NCI-H345 treated with DMSO at 0.1 percent for 48 hours (cell line): ENCODE measurements around the gene NISCH.

Experiments
- DNase-seq: peaks from one replicate; lab custom pipeline; 2025; ENCODE audit not compliant: unreplicated experiment; lab: John Stamatoyannopoulos, UW

Gene NISCH

GRCh38 chr3:52512105-52512504 lies 56.7 kb downstream of the NISCH start:
- no peak for DNase-seq

DNA sequence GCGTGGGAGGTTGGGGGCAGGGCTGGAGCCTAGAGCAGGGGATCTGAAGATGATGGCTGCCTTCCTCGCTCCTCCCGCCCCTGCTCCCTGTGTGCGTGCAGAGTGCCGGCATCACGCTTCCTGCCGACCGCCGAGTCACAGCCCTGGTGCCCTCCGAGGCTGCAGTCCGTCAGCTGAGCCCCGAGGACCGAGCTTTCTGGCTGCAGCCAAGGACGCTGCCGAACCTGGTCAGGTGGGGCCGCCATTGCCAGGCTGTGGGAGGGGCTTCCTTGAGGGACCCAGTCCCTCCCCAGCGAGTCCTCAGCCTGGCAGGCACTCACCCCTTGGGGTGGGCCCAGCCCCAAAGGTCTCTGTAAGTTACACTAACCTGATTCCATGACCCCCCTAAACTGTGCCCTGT lies 57.3 kb downstream of the NISCH start:
- no peak for DNase-seq

- DNase-seq, result no peak
Observed at GRCh38 chr3:52513281-52513680, 57.9 kb downstream of the NISCH start.

DNA sequence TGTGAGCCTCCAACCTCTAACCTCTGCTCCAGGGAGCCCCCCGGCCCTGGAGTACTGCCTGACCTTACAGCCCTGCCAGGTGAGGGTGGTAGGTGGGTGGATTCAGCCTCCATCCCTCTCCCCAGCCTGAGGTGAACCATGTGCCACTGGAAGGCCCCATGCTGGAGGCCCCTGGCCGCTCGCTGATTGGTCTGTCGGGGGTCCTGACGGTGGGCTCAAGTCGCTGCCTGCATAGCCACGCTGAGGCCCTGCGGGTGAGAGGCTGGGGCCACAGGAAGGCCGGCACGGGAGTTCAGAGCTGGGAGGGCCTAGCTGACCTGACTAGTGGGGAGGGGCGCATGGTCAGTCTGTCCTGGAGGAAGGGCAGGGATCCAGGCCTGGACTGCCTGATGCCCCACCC lies 59.2 kb downstream of the NISCH start:
- DNase-seq, result no peak

GRCh38 chr3:52515192-52515591 lies 59.8 kb downstream of the NISCH start:
- no peak for DNase-seq

DNA sequence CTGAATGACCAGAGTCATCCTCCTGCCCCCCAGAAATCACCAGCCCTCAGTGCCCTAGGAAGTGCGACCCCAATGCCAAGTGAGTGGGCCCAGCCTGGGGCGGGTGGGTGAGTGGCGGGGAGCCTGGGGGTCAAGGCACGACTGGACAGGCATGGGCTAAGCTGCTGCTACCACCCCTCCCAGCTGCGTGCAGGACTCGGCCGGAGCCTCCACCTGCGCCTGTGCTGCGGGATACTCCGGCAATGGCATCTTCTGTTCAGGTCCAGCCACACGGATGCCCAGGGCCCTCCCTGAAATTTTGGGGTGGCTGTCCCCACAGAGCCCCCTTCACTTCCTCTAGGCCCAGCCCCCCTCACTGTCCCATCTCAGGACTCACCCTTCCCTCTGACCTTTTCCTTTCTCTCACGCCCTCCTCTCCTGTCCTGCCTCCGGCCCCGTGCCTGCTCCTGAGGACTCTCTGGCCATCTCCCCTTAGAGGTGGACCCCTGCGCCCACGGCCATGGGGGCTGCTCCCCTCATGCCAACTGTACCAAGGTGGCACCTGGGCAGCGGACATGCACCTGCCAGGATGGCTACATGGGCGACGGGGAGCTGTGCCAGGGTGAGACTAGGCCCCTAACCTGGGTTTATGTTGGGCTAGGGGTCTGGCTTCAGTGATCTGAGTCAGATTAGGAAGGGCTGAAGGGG lies 61.2 kb downstream of the NISCH start:
- DNase-seq, result no peak

DNA sequence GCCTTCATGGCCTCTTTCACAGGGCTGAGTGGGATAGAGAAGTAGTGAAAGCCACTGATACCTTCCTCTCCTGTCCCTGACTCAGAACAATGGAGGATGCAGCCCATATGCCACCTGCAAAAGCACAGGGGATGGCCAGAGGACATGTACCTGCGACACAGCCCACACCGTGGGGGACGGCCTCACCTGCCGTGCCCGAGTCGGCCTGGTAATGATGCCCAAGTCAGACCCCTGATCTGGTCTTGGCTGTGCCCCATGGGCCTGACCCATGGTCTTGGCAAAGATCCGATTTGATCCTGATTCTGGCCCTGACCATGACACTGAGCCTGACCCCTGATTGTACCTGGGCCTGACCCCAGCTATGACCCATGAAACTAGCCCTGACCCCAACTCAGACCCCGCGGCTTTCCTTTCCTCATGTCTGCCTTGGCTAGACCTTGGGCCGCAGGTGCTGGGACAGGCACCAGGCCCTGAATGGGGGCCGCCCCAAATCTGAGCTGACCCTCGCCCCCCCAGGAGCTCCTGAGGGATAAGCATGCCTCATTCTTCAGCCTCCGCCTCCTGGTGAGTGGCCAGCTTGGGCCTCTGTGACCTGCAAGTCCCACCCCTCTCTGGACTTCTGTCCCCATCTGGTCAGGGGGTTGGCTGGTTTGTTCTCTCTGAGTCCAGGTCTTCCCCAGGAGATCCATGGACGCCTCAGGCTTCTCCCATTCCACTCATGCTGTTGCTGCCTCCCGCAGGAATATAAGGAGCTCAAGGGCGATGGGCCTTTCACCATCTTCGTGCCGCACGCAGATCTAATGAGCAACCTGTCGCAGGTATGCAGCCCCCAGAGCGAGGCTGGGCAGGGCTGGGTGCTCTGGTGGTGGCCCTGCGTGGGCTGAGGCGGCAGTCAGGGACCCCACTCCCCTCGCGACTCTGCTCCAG lies 62.7 kb downstream of the NISCH start:
- DNase-seq, result no peak

DNA sequence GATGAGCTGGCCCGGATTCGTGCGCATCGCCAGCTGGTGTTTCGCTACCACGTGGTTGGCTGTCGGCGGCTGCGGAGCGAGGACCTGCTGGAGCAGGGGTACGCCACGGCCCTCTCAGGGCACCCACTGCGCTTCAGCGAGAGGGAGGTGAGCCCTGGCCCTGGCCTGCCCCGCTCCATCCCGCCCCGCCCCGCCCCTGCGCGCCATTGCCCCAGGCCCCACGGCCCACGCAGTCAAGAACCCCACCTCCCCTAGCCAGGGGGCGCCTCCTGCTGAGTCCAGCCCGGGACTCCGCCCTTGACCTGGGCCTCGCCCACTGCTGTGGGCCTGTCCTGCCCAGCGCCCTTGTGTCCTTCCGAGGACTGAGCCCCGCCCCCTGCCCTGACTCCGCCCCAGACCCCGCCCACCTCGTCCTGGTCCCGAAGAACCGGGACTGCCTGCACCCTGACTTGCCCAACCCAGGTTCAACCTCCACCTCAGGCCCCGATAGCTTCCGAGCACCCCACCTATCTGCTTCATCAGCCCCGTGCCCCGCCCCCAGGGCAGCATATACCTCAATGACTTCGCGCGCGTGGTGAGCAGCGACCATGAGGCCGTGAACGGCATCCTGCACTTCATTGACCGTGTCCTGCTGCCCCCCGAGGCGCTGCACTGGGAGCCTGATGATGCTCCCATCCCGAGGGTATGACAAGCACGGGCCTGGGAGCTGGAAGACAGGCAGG lies 63.5 kb downstream of the NISCH start:
- no peak for DNase-seq

DNA sequence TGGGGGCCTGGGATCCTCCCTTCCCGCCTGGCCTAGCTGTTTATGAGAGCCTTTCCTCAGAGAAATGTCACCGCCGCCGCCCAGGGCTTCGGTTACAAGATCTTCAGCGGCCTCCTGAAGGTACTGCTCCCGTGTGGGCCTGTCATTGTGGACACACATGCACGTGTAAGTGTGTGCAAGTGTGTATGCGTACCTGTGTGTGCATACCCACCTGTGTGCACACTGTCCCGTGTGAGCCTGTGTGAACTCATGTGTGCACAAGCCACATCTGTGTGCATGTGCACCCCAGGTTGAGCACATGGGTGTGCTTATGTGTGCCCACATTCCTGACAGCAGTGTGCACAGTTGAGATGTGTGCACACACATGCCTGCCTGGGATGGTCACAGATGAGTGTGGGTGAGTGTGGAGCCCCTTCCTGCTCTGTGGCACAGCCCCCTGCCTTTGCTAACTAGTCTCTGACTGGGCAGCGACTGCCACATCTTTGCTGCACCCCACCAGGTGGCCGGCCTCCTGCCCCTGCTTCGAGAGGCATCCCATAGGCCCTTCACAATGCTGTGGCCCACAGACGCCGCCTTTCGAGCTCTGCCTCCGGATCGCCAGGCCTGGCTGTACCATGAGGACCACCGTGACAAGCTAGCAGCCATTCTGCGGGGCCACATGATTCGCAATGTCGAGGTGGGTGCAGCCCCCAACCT lies 64.2 kb downstream of the NISCH start:
- no peak for DNase-seq

DNA sequence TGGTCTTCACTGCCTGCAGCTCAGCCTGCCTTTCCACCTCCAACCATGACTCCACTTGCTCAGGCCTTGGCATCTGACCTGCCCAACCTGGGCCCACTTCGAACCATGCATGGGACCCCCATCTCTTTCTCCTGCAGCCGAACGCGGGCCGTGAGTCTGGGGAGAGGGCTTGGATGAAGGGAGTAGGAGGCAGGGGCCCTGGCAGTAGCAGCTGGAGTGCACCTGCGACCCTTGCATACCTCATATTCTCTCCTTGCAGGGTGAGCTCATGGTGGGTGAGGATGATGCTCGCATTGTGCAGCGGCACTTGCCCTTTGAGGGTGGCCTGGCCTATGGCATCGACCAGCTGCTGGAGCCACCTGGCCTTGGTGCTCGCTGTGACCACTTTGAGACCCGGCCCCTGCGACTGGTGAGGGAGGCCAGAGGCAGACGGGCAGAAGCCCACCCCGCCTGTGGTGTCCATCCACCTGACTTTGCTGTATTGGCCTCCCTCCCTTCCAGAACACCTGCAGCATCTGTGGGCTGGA lies 64.8 kb downstream of the NISCH start:
- DNase-seq, result no peak

GRCh38 chr3:52520716-52521487 lies 65.5 kb downstream of the NISCH start:
- no peak for DNase-seq

DNA sequence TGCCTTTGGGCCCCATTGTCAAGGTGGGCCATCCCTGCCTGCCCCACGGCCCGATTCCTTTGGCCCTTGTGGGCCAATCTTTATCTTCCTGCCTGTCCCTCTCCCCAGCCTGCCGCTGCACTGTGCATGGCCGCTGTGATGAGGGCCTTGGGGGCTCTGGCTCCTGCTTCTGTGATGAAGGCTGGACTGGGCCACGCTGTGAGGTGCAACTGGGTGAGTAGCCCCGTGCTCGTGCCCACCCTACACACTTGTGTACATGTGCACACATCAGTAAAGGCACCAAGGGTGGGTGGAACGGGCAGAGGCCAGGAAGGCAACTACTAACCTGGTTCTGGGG lies 66.1 kb downstream of the NISCH start:
- DNase-seq, result no peak

- DNase-seq, result no peak
Observed at GRCh38 chr3:52521881-52522650, 66.7 kb downstream of the NISCH start.

GRCh38 chr3:52522651-52523251 lies 67.3 kb downstream of the NISCH start:
- DNase-seq, result no peak

DNA sequence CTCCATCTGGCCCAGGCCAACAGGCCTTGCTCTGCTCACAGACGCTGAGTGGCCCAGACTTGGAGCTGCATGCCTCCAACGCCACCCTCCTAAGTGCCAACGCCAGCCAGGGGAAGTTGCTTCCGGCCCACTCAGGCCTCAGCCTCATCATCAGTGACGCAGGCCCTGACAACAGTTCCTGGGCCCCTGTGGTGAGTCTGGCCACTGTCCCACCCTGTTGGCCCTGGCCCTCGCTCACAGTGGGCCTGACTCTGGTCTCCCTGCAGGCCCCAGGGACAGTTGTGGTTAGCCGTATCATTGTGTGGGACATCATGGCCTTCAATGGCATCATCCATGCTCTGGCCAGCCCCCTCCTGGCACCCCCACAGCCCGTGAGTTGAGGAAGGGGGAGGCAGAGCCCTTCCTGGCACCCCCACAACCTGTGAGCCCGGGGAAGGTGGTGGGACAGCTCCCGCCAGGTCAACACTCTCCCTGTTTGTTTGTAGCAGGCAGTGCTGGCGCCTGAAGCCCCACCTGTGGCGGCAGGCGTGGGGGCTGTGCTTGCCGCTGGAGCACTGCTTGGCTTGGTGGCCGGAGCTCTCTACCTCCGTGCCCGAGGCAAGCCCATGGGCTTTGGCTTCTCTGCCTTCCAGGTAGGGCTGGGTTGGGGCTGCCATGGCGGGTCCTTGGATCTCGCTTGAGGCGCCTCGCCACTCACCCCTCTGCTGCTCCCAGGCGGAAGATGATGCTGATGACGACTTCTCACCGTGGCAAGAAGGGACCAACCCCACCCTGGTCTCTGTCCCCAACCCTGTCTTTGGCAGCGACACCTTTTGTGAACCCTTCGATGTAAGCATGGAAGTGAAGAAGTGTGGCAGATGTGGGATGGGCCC lies 68.2 kb downstream of the NISCH start:
- no peak for DNase-seq

GRCh38 chr3:52524258-52524751 lies 68.9 kb downstream of the NISCH start:
- no peak for DNase-seq

GRCh38 chr3:52524752-52525679 lies 69.6 kb downstream of the NISCH start:
- DNase-seq, result peak; percentile 64
